AG09309 (cell line): ENCODE results near the gene FMNL2.

Source experiments
- DNase-seq: peaks from one replicate; pipeline ENCODE4 v3.0.0-alpha.2; 2010; ENCODE audit warnings: low read depth
- H3K4me3 ChIP-seq: 2 replicates; pipeline ENCODE4 v1.5.1; 2011; ENCODE audit warnings: mild to moderate bottlenecking, low read depth, low read length, moderate library complexity; ENCODE audit not compliant: control insufficient read depth
- CTCF ChIP-seq: IDR thresholded peaks from 2 replicates; pipeline ENCODE4 v1.5.1; 2011; ENCODE audit warnings: mild to moderate bottlenecking, low read depth, low read length, inconsistent platforms; ENCODE audit not compliant: insufficient read depth, control insufficient read depth; ENCODE audit errors: missing control alignments

The FMNL2 gene

GRCh38 chr2:152339556-152340286 lies 4.7 kb downstream of the FMNL2 start:
- no peak for DNase-seq
- TF ChIP-seq CTCF = no peak
- no peak overlapping the region for H3K4me3 ChIP-seq

- no peak for TF ChIP-seq CTCF
- no peak overlapping the region for H3K4me3 ChIP-seq
- no peak for DNase-seq
Measured at GRCh38 chr2:152342259-152343046, 7.5 kb downstream of the FMNL2 start.

GRCh38 chr2:152343426-152343825 lies 8.5 kb downstream of the FMNL2 start:
- H3K4me3 ChIP-seq = no peak overlapping the region
- no peak for DNase-seq
- no peak for TF ChIP-seq CTCF

- H3K4me3 ChIP-seq = no peak overlapping the region
- TF ChIP-seq CTCF = no peak
Measured at GRCh38 chr2:152344579-152345195, 9.7 kb downstream of the FMNL2 start.

GRCh38 chr2:152347076-152347475 lies 12.1 kb downstream of the FMNL2 start:
- no peak overlapping the region for H3K4me3 ChIP-seq
- TF ChIP-seq CTCF = no peak
- no peak for DNase-seq

More at GRCh38 chr2:152344579-152345195, 9.7 kb downstream of the FMNL2 start:
- DNase-seq = no peak

GRCh38 chr2:152348388-152348787 lies 13.4 kb downstream of the FMNL2 start:
- no peak for DNase-seq
- no peak for TF ChIP-seq CTCF
- H3K4me3 ChIP-seq = no peak overlapping the region
